MCF 10A (cell line): ENCODE measurements around the gene UBE2E3. TPM values are rescaled to one million over a fixed set of nuclear protein-coding genes. Genes with fewer than 3 reads are reported as not detected.

Experiments
- BruUV-seq: library from RNA; stranded (reverse); fragments of 400-500 nt; replicated peaks from 2 replicates; lab custom pipeline; 2021; lab: Mats Ljungman, UMichigan
- CTCF ChIA-PET: fragments of 300-600 bp; sonication (Branson Sonifier 250); formaldehyde crosslinking; extraction: SDS; loops from one replicate; lab custom pipeline; 2021; ENCODE audit warnings: antibody characterized with exemption, inconsistent platforms; lab: Yijun Ruan, JAX
- POLR2A ChIA-PET: fragments of 300-600, 350-650 bp; sonication (Branson Sonifier 250); formaldehyde crosslinking; extraction: SDS; loops from one replicate; lab custom pipeline; 2020; ENCODE audit warnings: antibody characterized with exemption, inconsistent platforms; lab: Yijun Ruan, JAX
- DNase-seq: peaks from one replicate; pipeline ENCODE4 v3.0.0-alpha.2; 2018; ENCODE audit not compliant: unreplicated experiment
- H3K27ac Mint-ChIP-seq: one replicate; pipeline ENCODE4 v1.8.0; 2022; ENCODE audit warnings: mild to moderate bottlenecking, low read depth, mixed read lengths; ENCODE audit not compliant: unreplicated experiment
- H3K27me3 Mint-ChIP-seq: one replicate; pipeline ENCODE4 v1.8.0; 2022; ENCODE audit warnings: mixed read lengths; ENCODE audit not compliant: insufficient read depth, unreplicated experiment
- H3K36me3 Mint-ChIP-seq: one replicate; pipeline ENCODE4 v1.8.0; 2022; ENCODE audit warnings: mild to moderate bottlenecking, moderate library complexity, mixed read lengths; ENCODE audit not compliant: insufficient read depth, unreplicated experiment
- H3K4me1 Mint-ChIP-seq: one replicate; pipeline ENCODE4 v1.8.0; 2022; ENCODE audit warnings: mixed read lengths; ENCODE audit not compliant: insufficient read depth, unreplicated experiment
- H3K4me3 Mint-ChIP-seq: one replicate; pipeline ENCODE4 v1.8.0; 2022; ENCODE audit warnings: mild to moderate bottlenecking, moderate library complexity, mixed read lengths; ENCODE audit not compliant: unreplicated experiment
- H3K9me3 Mint-ChIP-seq: one replicate; pipeline ENCODE4 v1.8.0; 2022; ENCODE audit warnings: mixed read lengths; ENCODE audit not compliant: unreplicated experiment
- CTCF ChIP-seq: fragments of 200-600 bp; IDR thresholded peaks from one replicate; pipeline ENCODE4 v1.8.0; 2022; ENCODE audit warnings: antibody characterized with exemption, mild to moderate bottlenecking; ENCODE audit not compliant: unreplicated experiment
- intact Hi-C: fragments of 100-400 bp; cut with micrococcal nuclease; formaldehyde crosslinking; loops from 2 replicates; pipeline ENCODE4 v1.14.1; 2022
- total RNA-seq: library from RNA; stranded (reverse); gene quantifications from 2 replicates; pipeline ENCODE4 v1.2.3, GENCODE V29; 2022

The UBE2E3 gene
- total RNA-seq, 1 experiment from 2014 or later: 69.3 TPM

GRCh38 chr2:181112916-181113315, 132.5 kb downstream of the UBE2E3 start:
- Mint-ChIP-seq H3K27ac (no peak overlapping the region), H3K9me3 (no peaks in the 10 kb centered on the region), H3K4me1 (no peaks in the 10 kb centered on the region), H3K27me3 (no peaks in the 10 kb centered on the region), H3K36me3 (no peaks in the 10 kb centered on the region), H3K4me3 (no peak overlapping the region)
- TF ChIP-seq CTCF: no peak
- intact Hi-C loops: no loop called here
- no TSS peak for BruUV-seq
- ChIA-PET CTCF (interaction anchor here (0.6 to 4.5 kb wide), 3 partner anchors 8 to 602 kb away, joined by 3 to 22 read pairs (median 11); no protein-coding TSS in a partner anchor), POLR2A (no interaction called here)
- DNase-seq: no peak
